Prostate gland (tissue), 2 donors: Measurements from ENCODE around the gene SUGCT. TPM values are rescaled to one million over a fixed set of nuclear protein-coding genes. Genes with fewer than 3 reads are reported as not detected.

Experiments
- DNase-seq: peaks from one replicate; pipeline ENCODE4 v3.0.0-alpha.2; 2019; ENCODE audit warnings: low spot score
- H3K27ac ChIP-seq, 2 donors: fragments of 200-600 bp; sonication (generic); 2 replicates each; pipeline ENCODE4 v1.5.1; 2017 to 2019
- H3K27me3 ChIP-seq: fragments of 200-600 bp; sonication (generic); replicated peaks from 2 replicates; pipeline ENCODE4 v1.5.1; 2019; ENCODE audit not compliant: insufficient read depth
- H3K36me3 ChIP-seq, 2 donors: fragments of 200-600 bp; sonication (generic); 1 replicate in 1 of 2; 2 replicates in 1 of 2; pipeline versions ENCODE4 v1.5.1 to v1.8.1; 2017 to 2019
- H3K4me1 ChIP-seq: fragments of 200-600 bp; sonication (generic); replicated peaks from 2 replicates; pipeline ENCODE4 v1.5.1; 2019
- H3K4me3 ChIP-seq, 2 donors: fragments of 200-600 bp; sonication (generic); 2 replicates each; pipeline ENCODE4 v1.5.1; 2017 to 2019
- H3K9me3 ChIP-seq: fragments of 200-600 bp; sonication (generic); 2 replicates; pipeline ENCODE4 v1.5.1; 2017
- POLR2A ChIP-seq: fragments of 450-650 bp; IDR thresholded peaks from one replicate; pipeline ENCODE4 v1.6.1; 2016; ENCODE audit warnings: antibody characterized with exemption, mild to moderate bottlenecking
- POLR2AphosphoS5 ChIP-seq: sonication (generic); formaldehyde crosslinking; IDR thresholded peaks from one replicate; pipeline ENCODE4 v1.6.1; 2017; ENCODE audit warnings: antibody characterized with exemption
- WGBS: methylation state at CpG from one replicate; pipeline ENCODE4 v1.1.5; 2018; 5-methylcytosine and 5-hydroxymethylcytosine counted together
- intact Hi-C: fragments of 100-400 bp; cut with DNase I; formaldehyde crosslinking; loops from one replicate; pipeline ENCODE4 v1.14.2; 2022
- total RNA-seq, 2 donors: library from RNA; depleted of rRNA; stranded (reverse); fragments of >200 nt; gene quantifications; one replicate each; pipeline ENCODE4 v1.1.0, GENCODE V29; 2016
- TF ChIP-seq, protein P1 (sequence below), 4 experiments: fragments of 200-600 bp in 2 of 4; fragments of 450-650 bp in 2 of 4; sonication (generic) in 2 of 4; IDR thresholded peaks; 1 replicate in 3 of 4; 2 replicates in 1 of 4; pipeline ENCODE4 v1.5.1; 2016 to 2019; ENCODE audit warnings: antibody characterized with exemption in 4 of 4, mild to moderate bottlenecking in 2 of 4, moderate library complexity in 2 of 4

The SUGCT gene
- total RNA-seq, 2 donors from 2014 or later, result 2.2 to 3.2 TPM

DNA sequence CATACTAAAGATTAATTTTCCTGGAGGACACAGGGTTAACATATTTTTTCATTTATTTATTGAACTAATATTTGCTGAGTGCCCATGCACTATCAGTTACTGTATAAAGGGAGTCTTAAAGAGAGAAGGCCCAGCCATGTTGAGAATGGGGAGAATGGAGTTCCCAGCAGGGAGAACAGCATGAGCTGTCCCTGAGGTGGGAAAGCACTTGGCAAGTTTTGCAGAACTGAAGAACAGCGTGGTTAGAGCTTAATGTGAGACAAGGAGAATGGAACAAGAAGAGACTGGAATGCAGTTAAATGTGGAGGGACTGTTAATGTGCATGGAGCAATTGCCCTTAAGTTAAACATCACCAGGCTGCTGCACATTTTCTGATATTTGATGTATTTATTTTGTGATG, 435.4 kb downstream of the SUGCT start:
- TF ChIP-seq POLR2A, result no peak
- TF ChIP-seq, protein P1, sequence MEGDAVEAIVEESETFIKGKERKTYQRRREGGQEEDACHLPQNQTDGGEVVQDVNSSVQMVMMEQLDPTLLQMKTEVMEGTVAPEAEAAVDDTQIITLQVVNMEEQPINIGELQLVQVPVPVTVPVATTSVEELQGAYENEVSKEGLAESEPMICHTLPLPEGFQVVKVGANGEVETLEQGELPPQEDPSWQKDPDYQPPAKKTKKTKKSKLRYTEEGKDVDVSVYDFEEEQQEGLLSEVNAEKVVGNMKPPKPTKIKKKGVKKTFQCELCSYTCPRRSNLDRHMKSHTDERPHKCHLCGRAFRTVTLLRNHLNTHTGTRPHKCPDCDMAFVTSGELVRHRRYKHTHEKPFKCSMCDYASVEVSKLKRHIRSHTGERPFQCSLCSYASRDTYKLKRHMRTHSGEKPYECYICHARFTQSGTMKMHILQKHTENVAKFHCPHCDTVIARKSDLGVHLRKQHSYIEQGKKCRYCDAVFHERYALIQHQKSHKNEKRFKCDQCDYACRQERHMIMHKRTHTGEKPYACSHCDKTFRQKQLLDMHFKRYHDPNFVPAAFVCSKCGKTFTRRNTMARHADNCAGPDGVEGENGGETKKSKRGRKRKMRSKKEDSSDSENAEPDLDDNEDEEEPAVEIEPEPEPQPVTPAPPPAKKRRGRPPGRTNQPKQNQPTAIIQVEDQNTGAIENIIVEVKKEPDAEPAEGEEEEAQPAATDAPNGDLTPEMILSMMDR (IDR thresholded peaks at IDR 0.05), result no peak
- no peak for TF ChIP-seq POLR2AphosphoS5
- Histone ChIP-seq H3K9me3 (no peaks in the 10 kb centered on the region), H3K4me1 (no peaks in the 10 kb centered on the region), H3K27ac (no peak overlapping the region), H3K4me3 (no peak overlapping the region), H3K36me3 (no peaks in the 10 kb centered on the region), H3K27me3 (no peaks in the 10 kb centered on the region)
- DNase-seq, result no peak
- intact Hi-C loops, result no loop called here
- WGBS, result 15% methylated on average over 1 of the region's 1 CpG

DNA sequence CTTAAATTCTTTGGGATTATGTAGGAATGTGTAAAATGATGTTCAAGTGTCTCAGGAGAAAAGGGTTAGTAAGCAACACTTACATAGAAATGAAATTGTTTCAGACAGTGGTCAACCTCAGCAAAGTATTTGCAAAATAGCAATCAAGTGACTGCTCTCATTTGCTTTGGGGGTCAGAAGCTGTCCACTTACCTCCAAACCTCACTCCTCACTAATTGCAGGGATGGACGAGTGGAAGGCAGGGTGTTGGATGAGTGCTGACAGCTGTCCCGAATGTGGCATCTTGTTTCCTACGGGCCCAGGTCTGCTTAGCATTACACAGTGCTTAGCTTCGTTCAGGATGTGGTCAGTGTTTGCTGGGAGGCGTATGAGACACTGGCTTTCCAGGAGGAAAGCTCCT, 437.0 kb downstream of the SUGCT start:
- Histone ChIP-seq H3K27me3 (no peaks in the 10 kb centered on the region), H3K27ac (no peak overlapping the region), H3K4me3 (no peak overlapping the region), H3K36me3 (no peaks in the 10 kb centered on the region), H3K9me3 (no peaks in the 10 kb centered on the region), H3K4me1 (no peaks in the 10 kb centered on the region)
- TF ChIP-seq, protein P1 (IDR thresholded peaks at IDR 0.05), result no peak
- TF ChIP-seq POLR2A (no peak), POLR2AphosphoS5 (no peak)
- DNase-seq, result no peak
- 92% methylated on average over 5 of the region's 5 CpGs for WGBS
- intact Hi-C loops, result no loop called here

DNA sequence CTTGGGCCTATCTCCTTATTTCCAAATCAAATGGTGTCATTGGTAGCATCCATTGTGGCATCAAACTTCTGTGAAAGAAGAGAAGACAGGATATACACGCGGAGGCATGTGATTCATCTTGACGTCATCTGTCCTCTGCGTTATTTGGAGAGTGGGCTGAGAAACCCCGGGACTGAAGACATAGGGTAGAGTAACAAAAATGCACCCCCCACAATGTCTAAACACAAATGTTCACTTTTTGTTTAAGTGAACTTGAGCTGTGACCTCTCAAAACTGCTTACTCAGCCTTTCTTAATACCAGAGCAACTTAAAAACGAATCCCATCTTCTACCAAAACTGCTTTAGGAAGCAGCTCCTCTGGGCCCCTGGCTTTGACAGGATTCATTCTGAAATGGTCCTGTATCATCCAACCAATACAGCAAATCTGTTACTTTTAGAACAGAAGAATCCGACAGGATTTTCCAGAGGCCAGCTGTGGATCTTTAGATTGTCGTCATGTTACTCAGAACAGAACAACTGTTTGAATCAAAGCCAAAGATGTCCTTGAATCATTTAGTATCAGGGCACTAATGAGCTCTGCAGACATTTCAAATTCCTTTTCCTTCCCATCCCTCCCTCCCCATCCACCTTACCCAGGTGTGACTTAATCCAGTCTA, 438.1 kb downstream of the SUGCT start:
- no peak for DNase-seq
- H3K27me3 ChIP-seq, result no peaks in the 10 kb centered on the region
- H3K9me3 ChIP-seq, result no peaks in the 10 kb centered on the region
- intact Hi-C loops, result no loop called here
- no peak overlapping the region for H3K4me3 ChIP-seq
- TF ChIP-seq POLR2AphosphoS5 (no peak), POLR2A (no peak)
- TF ChIP-seq, protein P1 (IDR thresholded peaks at IDR 0.05), result no peak
- 83% methylated on average over 8 of the region's 8 CpGs for whole genome bisulfite sequencing
- H3K4me1 ChIP-seq, result no peaks in the 10 kb centered on the region
- H3K27ac ChIP-seq, result no peak overlapping the region
- H3K36me3 ChIP-seq, result no peaks in the 10 kb centered on the region

DNA sequence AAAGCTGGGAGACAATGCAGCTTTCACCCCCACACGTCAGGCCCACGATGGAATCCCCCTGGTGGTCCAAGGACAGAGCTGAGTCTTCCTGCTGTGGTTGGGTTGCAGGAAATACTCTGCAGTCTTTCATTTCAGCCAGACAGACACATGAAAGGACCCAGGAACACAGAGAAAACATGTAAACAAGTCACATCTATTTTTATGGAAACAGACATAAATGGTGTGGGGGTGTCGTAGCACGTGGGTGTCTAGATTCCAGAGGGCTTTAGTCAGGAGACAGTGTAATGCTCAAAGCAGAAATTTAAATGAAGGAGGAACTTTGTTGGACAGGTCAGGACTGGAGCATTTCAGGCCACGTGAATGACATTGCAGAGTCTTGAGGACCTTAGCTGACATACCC, 444.6 kb downstream of the SUGCT start:
- no peaks in the 10 kb centered on the region for H3K9me3 ChIP-seq
- no peak for DNase-seq
- WGBS, result 46% methylated on average over 5 of the region's 5 CpGs
- H3K27me3 ChIP-seq, result no peaks in the 10 kb centered on the region
- no peak overlapping the region for H3K4me3 ChIP-seq
- H3K4me1 ChIP-seq, result no peaks in the 10 kb centered on the region
- TF ChIP-seq, protein P1 (IDR thresholded peaks at IDR 0.05), result no peak
- no peak for TF ChIP-seq POLR2AphosphoS5
- TF ChIP-seq POLR2A, result no peak
- intact Hi-C loops, result no loop called here
- H3K27ac ChIP-seq, result no peak overlapping the region
- no peaks in the 10 kb centered on the region for H3K36me3 ChIP-seq

DNA sequence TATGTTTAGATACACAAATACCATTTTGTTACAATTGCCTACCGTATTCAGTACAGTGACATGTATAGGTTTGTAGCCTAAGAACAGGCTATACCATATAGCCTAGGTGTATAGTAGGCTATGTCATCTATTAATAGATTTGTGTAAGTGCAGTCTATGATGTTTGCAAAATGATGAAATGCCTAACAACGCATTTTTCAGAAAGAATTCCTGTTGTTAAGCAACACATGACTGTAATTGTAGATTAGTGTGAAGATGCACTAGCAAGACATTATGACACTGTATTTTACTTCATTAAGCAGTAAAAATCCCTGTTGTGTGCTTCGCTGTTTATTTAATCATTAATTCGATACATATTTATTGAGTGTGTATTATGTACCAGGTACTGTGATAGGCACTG, 446.0 kb downstream of the SUGCT start:
- Histone ChIP-seq H3K36me3 (no peaks in the 10 kb centered on the region), H3K4me3 (no peak overlapping the region), H3K27me3 (no peaks in the 10 kb centered on the region), H3K4me1 (no peaks in the 10 kb centered on the region), H3K27ac (no peak overlapping the region), H3K9me3 (no peaks in the 10 kb centered on the region)
- 88% methylated on average over 4 of the region's 4 CpGs for WGBS
- TF ChIP-seq POLR2AphosphoS5, result no peak
- no peak for TF ChIP-seq POLR2A
- TF ChIP-seq, protein P1 (IDR thresholded peaks at IDR 0.05), result no peak
- intact Hi-C loops, result no loop called here
- no peak for DNase-seq
